ENCODE data around the gene MYO18B.

GRCh38 chr22:25772288-25772687 lies 30.3 kb downstream of the MYO18B start:
- TF ChIP-seq MAX (IDR thresholded peaks at IDR 0.05; ENCODE audit: low read depth, low read length) (no peak), CTCF (IDR thresholded peaks at IDR 0.05; ENCODE audit: low read depth, low read length) (no peak)

Data from NB4 (cell line).